GM19455 (cell line): ENCODE results near the gene ALDH5A1.

ENCODE experiments used
- ATAC-seq: cut with Tn5 transposase; IDR thresholded peaks from one replicate; pipeline ENCODE4 v1.9.1; 2021; ENCODE audit not compliant: unreplicated experiment

The ALDH5A1 gene

DNA sequence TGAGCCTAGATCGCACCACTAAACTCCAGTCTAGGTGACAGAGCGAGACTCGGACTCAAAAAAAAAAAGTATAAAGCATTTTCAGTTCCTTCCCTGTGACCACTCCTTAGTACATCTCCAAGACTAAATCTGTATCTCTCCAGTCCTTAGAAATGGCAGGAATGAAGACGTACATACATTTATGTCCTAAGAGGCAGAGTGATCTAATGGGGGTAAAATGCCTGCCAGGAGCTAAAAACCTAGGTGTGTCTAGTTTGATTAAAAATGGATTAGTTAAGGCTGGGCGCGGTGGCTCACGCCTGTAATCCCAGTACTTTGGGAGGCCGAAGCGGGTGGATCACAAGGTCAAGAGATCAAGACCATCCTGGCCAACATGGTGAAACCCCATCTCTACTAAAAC lies 70.4 kb downstream of the ALDH5A1 start:
- no peak for ATAC-seq

DNA sequence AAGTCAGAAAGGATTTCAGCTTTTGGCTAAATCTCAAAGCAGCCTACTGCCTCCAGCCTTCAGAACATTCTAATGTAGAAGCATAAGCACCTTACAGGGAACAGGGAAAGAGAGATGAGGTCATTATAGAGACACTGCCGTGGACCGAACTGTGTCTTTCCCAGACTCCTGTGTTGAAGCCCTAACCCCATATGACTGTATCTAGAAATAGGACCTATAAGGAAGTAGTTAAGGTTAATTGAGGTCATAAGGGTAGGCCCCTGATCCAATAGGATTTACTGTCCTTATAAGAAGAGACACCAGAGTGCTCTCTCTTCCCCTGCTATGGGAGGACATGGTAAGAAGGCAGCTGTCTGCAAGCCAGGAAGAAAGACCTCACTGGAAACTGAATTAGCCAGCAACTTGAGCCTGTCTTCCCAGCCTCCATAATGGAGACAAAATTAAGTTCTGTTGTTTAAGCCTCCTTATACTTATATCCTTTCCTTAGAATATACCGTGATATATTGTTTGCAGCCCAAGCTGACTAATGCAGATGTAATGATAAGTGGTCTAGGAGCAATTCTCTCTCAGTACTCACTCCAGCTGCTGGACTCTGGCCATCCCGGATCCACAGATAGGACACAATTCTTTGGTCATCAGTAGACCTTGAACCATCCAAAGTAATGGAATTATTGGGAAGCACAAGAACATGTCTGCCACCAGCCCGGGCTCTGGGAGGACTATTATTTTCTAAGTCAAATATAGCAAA lies 71.4 kb downstream of the ALDH5A1 start:
- ATAC-seq = no peak

DNA sequence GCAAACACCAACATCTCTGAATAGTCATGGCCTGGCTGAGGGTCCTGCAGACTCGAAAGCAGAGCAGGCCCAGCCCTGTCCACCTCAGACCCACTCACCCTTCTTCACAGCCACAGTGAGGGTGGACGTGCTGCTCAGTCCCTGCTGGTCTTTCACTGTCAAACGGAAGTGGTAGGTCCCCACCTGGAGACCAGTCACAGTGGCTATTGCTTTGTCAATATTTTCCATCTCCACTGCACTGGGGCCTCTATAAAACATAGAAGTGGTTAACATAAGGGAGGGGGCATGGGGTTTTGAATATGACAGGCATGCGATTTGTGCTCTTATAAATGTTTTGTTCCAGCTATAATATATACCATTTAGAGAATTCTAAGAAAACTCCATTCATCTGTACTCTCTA lies 73.9 kb downstream of the ALDH5A1 start:
- ATAC-seq = no peak

DNA sequence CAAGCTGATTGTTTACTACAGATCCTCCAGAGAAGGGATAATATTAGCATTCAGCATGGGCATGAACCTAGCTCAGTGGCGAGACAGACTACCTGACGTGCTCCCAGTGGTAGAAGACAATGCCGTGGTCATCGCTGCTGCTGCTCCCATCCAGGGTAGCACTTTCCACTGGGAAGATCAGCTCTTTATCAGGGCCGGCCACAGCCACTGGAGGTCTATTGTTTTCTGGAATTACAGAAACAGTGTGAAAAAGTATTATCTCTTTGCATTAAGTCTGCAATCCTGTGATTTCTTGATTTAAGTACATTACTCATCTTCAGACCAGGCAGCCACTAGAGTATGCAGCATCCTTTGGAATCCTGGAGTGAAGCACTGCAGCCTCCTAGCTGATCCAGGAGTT lies 75.0 kb downstream of the ALDH5A1 start:
- no peak for ATAC-seq

DNA sequence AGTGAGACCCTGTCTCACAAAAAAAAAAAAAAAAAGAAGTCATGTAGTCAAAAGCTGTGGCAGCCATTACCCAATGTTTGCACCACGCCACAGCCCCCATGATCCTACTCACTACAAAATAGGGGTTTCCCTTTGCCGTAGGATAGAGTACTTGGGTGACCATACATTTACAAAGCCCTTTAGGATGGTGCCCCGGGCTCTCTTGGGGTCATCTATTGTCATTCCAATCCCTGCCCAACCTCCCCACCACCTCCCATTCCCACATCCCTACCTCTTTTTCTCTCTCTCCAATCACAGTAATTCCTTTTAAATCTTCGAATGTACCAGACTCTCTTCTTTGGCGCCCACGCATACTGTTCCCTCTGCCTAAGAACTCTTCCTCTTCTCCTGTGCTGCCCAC lies 76.6 kb downstream of the ALDH5A1 start:
- ATAC-seq = no peak

DNA sequence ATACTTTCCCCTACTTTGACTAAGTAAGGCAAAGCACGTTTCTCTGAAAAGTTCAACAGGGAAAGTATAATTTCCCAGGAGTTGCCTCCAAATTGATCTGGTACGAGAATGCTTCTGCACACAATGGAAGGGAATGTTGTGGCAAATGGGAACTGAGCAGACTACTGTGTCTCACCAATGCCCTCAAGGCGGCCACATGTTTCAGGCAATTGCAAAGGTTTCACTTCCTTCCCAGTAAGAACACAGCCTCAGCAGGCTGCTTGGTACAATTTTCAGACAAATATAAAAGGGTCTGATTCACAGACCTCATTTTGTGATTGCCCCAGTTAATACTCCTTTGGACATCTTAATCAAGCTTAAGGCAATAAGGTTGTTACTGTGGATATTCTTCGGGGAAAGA lies 80.0 kb downstream of the ALDH5A1 start:
- no peak for ATAC-seq

DNA sequence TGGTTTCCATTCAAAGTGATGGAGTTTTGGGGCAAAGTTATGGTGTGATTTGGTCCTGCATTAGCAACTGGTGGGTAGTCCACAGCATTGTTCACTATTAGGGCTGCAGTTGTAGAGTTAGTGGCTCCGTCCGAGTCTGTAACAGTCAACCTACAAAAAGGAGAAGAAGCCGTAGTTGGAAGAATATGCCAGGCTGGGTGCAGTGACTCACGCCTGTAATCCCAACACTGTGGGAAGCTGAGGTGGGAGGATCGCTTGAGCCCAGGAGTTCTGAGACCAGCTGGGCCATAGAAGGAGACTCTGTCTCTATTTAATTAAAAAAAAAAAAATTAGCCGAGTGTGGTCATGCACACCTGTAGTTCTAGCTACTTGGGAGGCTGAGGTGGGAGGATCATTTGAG lies 81.7 kb downstream of the ALDH5A1 start:
- no peak for ATAC-seq

DNA sequence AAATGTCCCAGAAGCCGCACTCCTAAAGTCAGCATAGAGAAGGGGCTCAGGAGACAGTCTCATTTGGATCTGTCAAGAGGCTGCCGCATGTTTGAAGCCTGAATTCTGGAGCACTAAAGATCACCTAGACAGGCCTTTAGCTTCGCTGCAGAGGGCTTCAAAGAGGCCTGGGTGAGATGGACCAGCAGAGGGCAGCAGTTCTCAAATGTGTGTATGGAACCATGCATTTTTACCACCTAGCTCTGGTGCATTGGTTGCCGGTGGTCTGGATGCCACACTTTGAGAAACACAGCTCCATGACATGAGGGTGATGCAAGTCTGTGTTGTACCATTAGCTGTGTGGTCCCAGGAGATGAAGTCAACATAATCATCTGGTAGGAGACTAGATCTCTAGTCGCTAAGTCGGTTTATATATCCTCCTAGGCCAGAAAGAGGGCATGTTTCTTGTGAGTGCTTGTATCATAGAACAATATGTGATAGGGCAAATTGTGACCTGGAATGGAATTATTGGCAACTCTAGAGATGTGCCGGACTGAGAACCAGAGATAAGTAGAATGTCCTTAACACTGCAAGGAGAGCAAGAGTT lies 86.4 kb downstream of the ALDH5A1 start:
- ATAC-seq = peak; percentile 74

DNA sequence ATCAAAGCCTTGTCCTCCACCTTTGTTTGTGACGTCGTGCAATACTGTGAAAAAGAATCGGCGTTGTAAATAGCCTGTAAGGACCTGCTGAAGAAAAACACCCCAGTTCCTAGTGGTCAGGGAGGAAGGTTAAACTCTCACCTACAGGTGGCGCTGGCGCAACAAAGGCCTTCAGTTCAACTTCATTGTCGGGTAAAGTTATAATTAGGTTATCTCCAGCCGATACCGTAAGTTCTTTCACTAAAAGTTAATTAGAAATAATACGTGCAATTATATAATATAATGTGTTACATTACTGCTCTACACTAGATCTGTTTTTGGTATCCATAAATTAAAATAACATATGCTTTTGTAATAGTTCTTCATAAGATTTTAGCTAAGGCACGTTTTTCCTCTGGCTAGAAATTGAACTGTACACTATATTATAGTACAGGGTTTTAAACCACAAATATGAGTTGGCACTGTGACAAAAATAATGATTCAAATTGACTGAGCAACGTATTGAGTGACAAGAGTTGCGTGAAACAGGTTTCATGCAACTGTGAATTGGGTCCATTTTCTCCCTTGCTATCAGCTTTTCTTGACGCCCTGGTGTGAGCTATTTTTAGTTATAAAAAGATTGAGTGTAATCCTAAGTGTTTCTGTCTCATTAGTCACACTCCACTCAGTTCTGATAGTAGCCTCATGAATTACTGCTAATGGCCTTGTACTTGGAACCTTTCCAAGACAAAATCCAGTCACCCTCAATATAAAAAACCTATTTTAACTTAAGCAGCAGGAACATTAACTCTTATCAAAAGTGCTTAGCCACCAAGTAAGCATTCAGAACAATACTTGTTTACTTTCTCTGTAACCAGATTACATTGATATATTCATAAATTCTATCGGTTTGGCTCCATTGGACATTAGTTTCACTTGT lies 89.0 kb downstream of the ALDH5A1 start:
- ATAC-seq = no peak

DNA sequence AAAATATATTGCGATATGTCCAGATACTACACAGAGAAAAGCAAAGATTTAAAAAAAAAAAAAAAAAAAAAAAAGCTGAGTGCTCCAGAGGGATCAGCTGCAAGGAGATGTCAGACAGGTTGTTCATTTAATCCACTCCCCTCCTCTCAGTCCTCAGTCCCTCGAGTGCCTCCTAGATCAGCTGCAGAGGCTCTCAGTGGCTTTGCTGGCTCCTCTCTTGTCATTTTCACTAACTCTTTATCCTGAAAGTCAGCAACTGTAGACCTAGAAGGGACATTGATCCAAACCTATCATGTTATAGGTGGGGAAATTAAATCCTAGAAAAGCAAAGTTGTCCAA lies 89.6 kb downstream of the ALDH5A1 start:
- no peak for ATAC-seq
